MCF 10A (cell line): ENCODE measurements around the gene KRT77. TPM values are rescaled to one million over a fixed set of nuclear protein-coding genes. Genes with fewer than 3 reads are reported as not detected.

Source experiments
- BruUV-seq: library from RNA; stranded (reverse); fragments of 400-500 nt; replicated peaks from 2 replicates; lab custom pipeline; 2021; lab: Mats Ljungman, UMichigan
- CTCF ChIA-PET: fragments of 300-600 bp; sonication (Branson Sonifier 250); formaldehyde crosslinking; extraction: SDS; loops from one replicate; lab custom pipeline; 2021; ENCODE audit warnings: antibody characterized with exemption, inconsistent platforms; lab: Yijun Ruan, JAX
- POLR2A ChIA-PET: fragments of 300-600, 350-650 bp; sonication (Branson Sonifier 250); formaldehyde crosslinking; extraction: SDS; loops from one replicate; lab custom pipeline; 2020; ENCODE audit warnings: antibody characterized with exemption, inconsistent platforms; lab: Yijun Ruan, JAX
- DNase-seq: peaks from one replicate; pipeline ENCODE4 v3.0.0-alpha.2; 2018; ENCODE audit not compliant: unreplicated experiment
- H3K27ac Mint-ChIP-seq: one replicate; pipeline ENCODE4 v1.8.0; 2022; ENCODE audit warnings: mild to moderate bottlenecking, low read depth, mixed read lengths; ENCODE audit not compliant: unreplicated experiment
- H3K27me3 Mint-ChIP-seq: one replicate; pipeline ENCODE4 v1.8.0; 2022; ENCODE audit warnings: mixed read lengths; ENCODE audit not compliant: insufficient read depth, unreplicated experiment
- H3K36me3 Mint-ChIP-seq: one replicate; pipeline ENCODE4 v1.8.0; 2022; ENCODE audit warnings: mild to moderate bottlenecking, moderate library complexity, mixed read lengths; ENCODE audit not compliant: insufficient read depth, unreplicated experiment
- H3K4me1 Mint-ChIP-seq: one replicate; pipeline ENCODE4 v1.8.0; 2022; ENCODE audit warnings: mixed read lengths; ENCODE audit not compliant: insufficient read depth, unreplicated experiment
- H3K4me3 Mint-ChIP-seq: one replicate; pipeline ENCODE4 v1.8.0; 2022; ENCODE audit warnings: mild to moderate bottlenecking, moderate library complexity, mixed read lengths; ENCODE audit not compliant: unreplicated experiment
- H3K9me3 Mint-ChIP-seq: one replicate; pipeline ENCODE4 v1.8.0; 2022; ENCODE audit warnings: mixed read lengths; ENCODE audit not compliant: unreplicated experiment
- CTCF ChIP-seq: fragments of 200-600 bp; IDR thresholded peaks from one replicate; pipeline ENCODE4 v1.8.0; 2022; ENCODE audit warnings: antibody characterized with exemption, mild to moderate bottlenecking; ENCODE audit not compliant: unreplicated experiment
- intact Hi-C: fragments of 100-400 bp; cut with micrococcal nuclease; formaldehyde crosslinking; loops from 2 replicates; pipeline ENCODE4 v1.14.1; 2022
- total RNA-seq: library from RNA; stranded (reverse); gene quantifications from 2 replicates; pipeline ENCODE4 v1.2.3, GENCODE V29; 2022

Gene KRT77
- total RNA-seq, 1 experiment from 2014 or later: not detected

GRCh38 chr12:52641468-52641867 lies 61.9 kb downstream of the KRT77 start:
- intact Hi-C loops: no loop called here
- no TSS peak for BruUV-seq
- H3K36me3 Mint-ChIP-seq: no peaks in the 10 kb centered on the region
- no peaks in the 10 kb centered on the region for H3K4me1 Mint-ChIP-seq
- no peaks in the 10 kb centered on the region for H3K9me3 Mint-ChIP-seq
- no peak overlapping the region for H3K4me3 Mint-ChIP-seq
- CTCF ChIA-PET: interaction anchor here (1.1 kb wide), 1 partner anchor 237 kb away, joined by 4 read pairs; no protein-coding TSS in a partner anchor
- no peak overlapping the region for H3K27ac Mint-ChIP-seq
- POLR2A ChIA-PET: no interaction called here
- peaks cover 70% of the 10 kb centered on the region for H3K27me3 Mint-ChIP-seq
- no peak for DNase-seq
- TF ChIP-seq CTCF: no peak

Other genes with a start within 250 kb of the KRT77 start
- 0.19 and 0.44 TPM in 2 replicates for gene KRT6C, start 229.7 kb downstream of the KRT77 start, total RNA-seq
- 1,403 and 1,688 TPM in 2 replicates for gene KRT6A, start 210.3 kb downstream of the KRT77 start, total RNA-seq
- 1,273 and 3,552 TPM in 2 replicates for gene KRT5, start 183.1 kb downstream of the KRT77 start, total RNA-seq
- gene KRT71, start 150.4 kb downstream of the KRT77 start, total RNA-seq: not detected in 2 replicates
- gene KRT74, start 129.7 kb downstream of the KRT77 start, total RNA-seq: not detected in 2 replicates
- gene KRT72, start 102.1 kb downstream of the KRT77 start, total RNA-seq: not detected in 2 replicates
- not detected in 2 replicates for gene KRT73, start 85.0 kb downstream of the KRT77 start, total RNA-seq
- not detected in 2 replicates for gene KRT2, start 51.3 kb downstream of the KRT77 start, total RNA-seq
- not detected in 2 replicates for gene KRT1, start 23.1 kb downstream of the KRT77 start, total RNA-seq
- gene KRT76, start 73.8 kb upstream of the KRT77 start, total RNA-seq: not detected in 2 replicates
- not detected in 2 replicates for gene KRT3, start 92.6 kb upstream of the KRT77 start, total RNA-seq
- not detected in 2 replicates for gene KRT4, start 110.6 kb upstream of the KRT77 start, total RNA-seq
- not detected in 2 replicates for gene KRT79, start 130.8 kb upstream of the KRT77 start, total RNA-seq
- gene KRT78, start 145.5 kb upstream of the KRT77 start, total RNA-seq: not detected in 2 replicates
- 179 and 230 TPM in 2 replicates for gene KRT8, start 201.6 kb upstream of the KRT77 start, total RNA-seq
- gene KRT18, start 245.6 kb upstream of the KRT77 start, total RNA-seq: 659 and 662 TPM in 2 replicates